ENCODE results near the gene AGAP1. TPM values are rescaled to one million over a fixed set of nuclear protein-coding genes. Genes with fewer than 3 reads are reported as not detected.

Gene AGAP1
- total RNA-seq, 1 donor from 2014 or later: 33.4 TPM

DNA sequence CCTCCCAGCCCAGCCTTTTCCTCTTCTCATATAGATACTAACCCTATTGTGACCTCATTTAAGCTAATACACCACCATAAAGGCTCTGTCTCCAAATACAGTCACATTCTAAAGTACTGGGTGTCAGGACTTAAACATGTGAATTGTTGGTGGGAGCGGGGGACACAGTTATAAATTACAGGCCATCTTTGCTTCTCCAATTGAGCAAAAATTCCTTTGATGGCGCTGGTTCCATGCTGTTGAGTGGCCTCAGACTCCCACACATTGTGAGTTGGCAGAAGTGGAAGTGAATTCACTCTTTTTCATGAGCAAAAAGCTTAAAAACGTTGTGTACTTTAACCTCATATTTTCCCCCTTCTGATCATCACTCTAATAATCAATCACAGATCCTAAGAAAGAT lies 628.4 kb downstream of the AGAP1 start:
- no peak for DNase-seq
- no peak overlapping the region for H3K27ac ChIP-seq
- TF ChIP-seq, protein P1, sequence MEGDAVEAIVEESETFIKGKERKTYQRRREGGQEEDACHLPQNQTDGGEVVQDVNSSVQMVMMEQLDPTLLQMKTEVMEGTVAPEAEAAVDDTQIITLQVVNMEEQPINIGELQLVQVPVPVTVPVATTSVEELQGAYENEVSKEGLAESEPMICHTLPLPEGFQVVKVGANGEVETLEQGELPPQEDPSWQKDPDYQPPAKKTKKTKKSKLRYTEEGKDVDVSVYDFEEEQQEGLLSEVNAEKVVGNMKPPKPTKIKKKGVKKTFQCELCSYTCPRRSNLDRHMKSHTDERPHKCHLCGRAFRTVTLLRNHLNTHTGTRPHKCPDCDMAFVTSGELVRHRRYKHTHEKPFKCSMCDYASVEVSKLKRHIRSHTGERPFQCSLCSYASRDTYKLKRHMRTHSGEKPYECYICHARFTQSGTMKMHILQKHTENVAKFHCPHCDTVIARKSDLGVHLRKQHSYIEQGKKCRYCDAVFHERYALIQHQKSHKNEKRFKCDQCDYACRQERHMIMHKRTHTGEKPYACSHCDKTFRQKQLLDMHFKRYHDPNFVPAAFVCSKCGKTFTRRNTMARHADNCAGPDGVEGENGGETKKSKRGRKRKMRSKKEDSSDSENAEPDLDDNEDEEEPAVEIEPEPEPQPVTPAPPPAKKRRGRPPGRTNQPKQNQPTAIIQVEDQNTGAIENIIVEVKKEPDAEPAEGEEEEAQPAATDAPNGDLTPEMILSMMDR (IDR thresholded peaks at IDR 0.05): no peak
- no peak for ATAC-seq
- intact Hi-C loops (cut with DNase I): no loop called here
- peaks cover 4% of the 10 kb centered on the region for H3K4me1 ChIP-seq
- no peak overlapping the region for H3K4me3 ChIP-seq
- H3K27me3 ChIP-seq: no peaks in the 10 kb centered on the region
- H3K36me3 ChIP-seq: peaks cover 19% of the 10 kb centered on the region
- H3K9me3 ChIP-seq: no peaks in the 10 kb centered on the region

GRCh38 chr2:236123716-236124115 lies 629.9 kb downstream of the AGAP1 start:
- intact Hi-C loops (cut with DNase I): no loop called here
- TF ChIP-seq, protein P1 (IDR thresholded peaks at IDR 0.05): no peak
- Histone ChIP-seq H3K9me3 (no peaks in the 10 kb centered on the region), H3K27ac (no peak overlapping the region), H3K4me1 (no peaks in the 10 kb centered on the region), H3K4me3 (no peak overlapping the region), H3K36me3 (peaks cover 19% of the 10 kb centered on the region), H3K27me3 (no peaks in the 10 kb centered on the region)
- no peak for DNase-seq
- no peak for ATAC-seq

- no peaks in the 10 kb centered on the region for H3K9me3 ChIP-seq
- intact Hi-C loops (cut with DNase I): no loop called here
- no peak for DNase-seq
- H3K27me3 ChIP-seq: no peaks in the 10 kb centered on the region
- H3K4me1 ChIP-seq: no peaks in the 10 kb centered on the region
- H3K27ac ChIP-seq: no peak overlapping the region
- no peak overlapping the region for H3K4me3 ChIP-seq
- no peak for ATAC-seq
- TF ChIP-seq, protein P1 (IDR thresholded peaks at IDR 0.05): no peak
- peaks cover 19% of the 10 kb centered on the region for H3K36me3 ChIP-seq
These were observed 630.5 kb downstream of the AGAP1 start for GRCh38 chr2:236124182-236124893.

DNA sequence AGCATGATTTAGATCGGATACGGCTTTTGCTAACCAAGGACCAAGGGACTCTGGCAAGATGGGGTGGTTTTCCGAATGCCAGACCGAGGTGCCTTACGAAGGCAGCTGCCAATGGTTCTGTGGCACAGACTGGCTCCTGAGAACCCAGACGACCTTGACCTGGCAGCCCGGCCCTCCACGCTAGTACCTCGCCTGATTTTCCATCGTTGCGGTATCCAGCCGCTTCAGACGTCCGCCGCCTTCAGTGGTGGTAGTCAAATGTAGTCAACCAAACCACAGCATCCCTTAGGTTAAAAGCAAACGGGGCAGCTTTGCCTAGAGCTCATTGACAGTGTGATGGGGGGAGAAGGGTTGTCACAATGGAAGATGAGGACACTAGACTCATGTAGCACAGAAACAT lies 631.7 kb downstream of the AGAP1 start:
- DNase-seq (peak; percentile 52), ATAC-seq (no peak)
- Histone ChIP-seq H3K4me3 (no peak overlapping the region), H3K9me3 (no peaks in the 10 kb centered on the region), H3K27me3 (no peaks in the 10 kb centered on the region), H3K36me3 (peaks cover 19% of the 10 kb centered on the region), H3K27ac (no peak overlapping the region), H3K4me1 (no peaks in the 10 kb centered on the region)
- intact Hi-C loops (cut with DNase I): no loop called here
- TF ChIP-seq, protein P1 (IDR thresholded peaks at IDR 0.05): no peak

GRCh38 chr2:236127010-236127409 lies 633.2 kb downstream of the AGAP1 start:
- H3K27me3 ChIP-seq: no peaks in the 10 kb centered on the region
- no peaks in the 10 kb centered on the region for H3K4me1 ChIP-seq
- no peak overlapping the region for H3K27ac ChIP-seq
- DNase-seq (peak; percentile 29), ATAC-seq (no peak)
- TF ChIP-seq, protein P1 (IDR thresholded peaks at IDR 0.05): no peak
- intact Hi-C loops (cut with DNase I): no loop called here
- no peak overlapping the region for H3K4me3 ChIP-seq
- peaks cover 19% of the 10 kb centered on the region for H3K36me3 ChIP-seq
- no peaks in the 10 kb centered on the region for H3K9me3 ChIP-seq
